SK-N-MC (cell line): ENCODE measurements around the gene RAB40AL.

ENCODE experiments used
- DNase-seq: peaks from one replicate; pipeline ENCODE4 v3.0.0-alpha.2; 2011; ENCODE audit warnings: low read depth, low spot score
- H3K27ac ChIP-seq: fragments of 200-600 bp; sonication (generic); 2 replicates; pipeline ENCODE4 v1.5.1; 2016; ENCODE audit warnings: mixed run types
- H3K36me3 ChIP-seq: fragments of 200-600 bp; sonication (generic); 2 replicates; pipeline ENCODE4 v1.6.1; 2017; ENCODE audit warnings: antibody characterized with exemption, low read length, mixed read lengths; ENCODE audit not compliant: insufficient read depth
- H3K4me3 ChIP-seq: fragments of 200-600 bp; sonication (generic); 2 replicates; pipeline ENCODE4 v1.5.1; 2016
- H3K9ac ChIP-seq: fragments of 200-600 bp; sonication (generic); 2 replicates; pipeline ENCODE4 v1.8.0; 2017; ENCODE audit warnings: mixed run types, mixed read lengths; ENCODE audit not compliant: insufficient read length
- H3K9me3 ChIP-seq: fragments of 200-600 bp; sonication (generic); 2 replicates; pipeline ENCODE4 v1.6.1; 2017; ENCODE audit warnings: low read depth, mild to moderate bottlenecking, antibody characterized with exemption, low read length, moderate library complexity, mixed read lengths
- EZH2 ChIP-seq: fragments of 200-600 bp; sonication (generic); IDR thresholded peaks from one replicate; pipeline ENCODE4 v1.6.1; 2017; ENCODE audit warnings: antibody characterized with exemption
- FOXP2 ChIP-seq: optimal IDR thresholded peaks from 2 replicates; pipeline ENCODE3; 2011; ENCODE audit warnings: mild to moderate bottlenecking, moderate library complexity; ENCODE audit not compliant: insufficient read depth; ENCODE audit errors: extremely low read length, control extremely low read depth
- POLR2AphosphoS5 ChIP-seq: IDR thresholded peaks from 2 replicates; pipeline ENCODE4 v1.6.1; 2012; ENCODE audit warnings: mild to moderate bottlenecking, low read depth, low read length, borderline replicate concordance

Gene RAB40AL

DNA sequence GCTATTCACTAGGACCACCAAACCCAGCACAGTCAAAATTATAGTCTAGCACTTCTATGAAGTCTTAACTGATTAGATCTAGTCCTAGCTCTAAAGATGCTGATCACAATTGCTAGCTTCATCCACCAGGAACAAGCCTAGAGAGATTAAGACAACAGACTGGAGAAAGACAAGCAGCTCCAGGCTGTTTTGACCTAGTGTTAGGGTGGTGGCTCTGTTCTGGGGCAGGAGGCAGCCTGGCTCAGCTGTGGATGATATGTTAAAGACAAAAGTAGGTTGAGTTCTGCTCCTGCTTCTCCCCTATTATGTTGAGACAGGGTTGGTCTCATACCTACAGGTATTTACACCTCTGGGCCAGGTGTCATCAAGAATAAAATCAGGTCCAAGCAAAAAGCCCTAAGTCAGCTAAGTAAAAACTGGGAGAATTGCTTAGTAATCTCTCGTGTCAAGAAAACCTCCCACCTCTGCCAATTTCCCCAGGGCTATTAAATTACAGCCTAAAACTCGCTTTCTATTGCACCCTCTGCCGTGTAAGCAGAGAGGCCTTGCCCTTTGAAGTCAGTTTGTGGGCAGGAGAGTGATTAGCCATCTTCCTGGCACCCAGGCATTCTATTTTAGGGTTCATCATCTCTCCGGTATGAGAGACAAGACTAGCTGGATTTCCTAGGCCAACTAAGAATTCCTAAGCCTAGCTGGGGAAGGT is 39.9 kb downstream of the RAB40AL start:
- DNase-seq: no peak
- Histone ChIP-seq H3K36me3 (no peaks in the 10 kb centered on the region), H3K4me3 (no peak overlapping the region), H3K27ac (no peak overlapping the region), H3K9ac (no peak overlapping the region), H3K9me3 (no peaks in the 10 kb centered on the region)
- TF ChIP-seq EZH2 (no peak), FOXP2 (no peak), POLR2AphosphoS5 (no peak)

DNA sequence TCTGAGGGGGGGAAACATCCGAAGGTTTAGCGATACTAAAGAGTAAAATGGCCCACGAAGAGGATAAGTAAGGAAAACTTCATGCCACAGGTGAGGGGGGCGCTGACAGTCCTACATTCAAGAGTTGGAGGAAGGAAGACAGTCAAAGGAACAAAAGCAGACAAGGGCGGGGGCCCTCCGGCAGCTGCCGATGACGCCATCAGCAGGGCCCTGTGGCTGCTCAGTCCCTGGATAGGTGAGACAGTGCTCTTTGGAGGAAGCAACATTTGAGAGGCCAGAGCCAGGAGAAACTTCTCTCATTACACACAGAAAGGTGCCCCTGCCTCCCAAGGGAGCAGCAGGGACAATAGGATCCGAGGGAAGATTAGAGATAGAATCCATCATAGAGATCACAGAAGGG is 41.5 kb downstream of the RAB40AL start:
- TF ChIP-seq POLR2AphosphoS5 (no peak), FOXP2 (no peak), EZH2 (no peak)
- Histone ChIP-seq H3K9ac (no peak overlapping the region), H3K36me3 (no peaks in the 10 kb centered on the region), H3K27ac (no peak overlapping the region), H3K4me3 (no peak overlapping the region), H3K9me3 (no peaks in the 10 kb centered on the region)
- DNase-seq: no peak

DNA sequence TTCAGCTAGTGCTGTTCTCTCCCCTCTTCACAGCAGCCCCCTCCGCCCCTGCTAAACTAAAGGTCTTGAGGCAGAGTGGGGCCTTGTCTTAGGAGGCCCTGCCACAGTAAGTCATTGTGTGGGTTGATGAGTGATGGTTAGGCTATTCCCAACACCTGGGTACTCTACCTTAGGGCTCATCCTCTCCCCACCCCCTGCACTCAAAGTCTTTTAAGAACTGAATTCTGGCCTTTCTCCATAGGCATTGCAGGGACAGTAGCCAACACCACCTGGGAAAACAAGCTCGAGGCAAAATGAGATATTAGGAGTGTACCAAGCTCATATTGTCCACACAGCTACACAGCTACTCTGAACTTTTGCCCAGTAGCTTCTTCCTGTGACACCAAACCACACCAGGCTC is 42.5 kb downstream of the RAB40AL start:
- Histone ChIP-seq H3K9ac (no peak overlapping the region), H3K36me3 (no peaks in the 10 kb centered on the region), H3K27ac (no peak overlapping the region), H3K4me3 (no peak overlapping the region), H3K9me3 (no peaks in the 10 kb centered on the region)
- no peak for TF ChIP-seq POLR2AphosphoS5
- no peak for TF ChIP-seq FOXP2
- TF ChIP-seq EZH2: no peak
- no peak for DNase-seq

DNA sequence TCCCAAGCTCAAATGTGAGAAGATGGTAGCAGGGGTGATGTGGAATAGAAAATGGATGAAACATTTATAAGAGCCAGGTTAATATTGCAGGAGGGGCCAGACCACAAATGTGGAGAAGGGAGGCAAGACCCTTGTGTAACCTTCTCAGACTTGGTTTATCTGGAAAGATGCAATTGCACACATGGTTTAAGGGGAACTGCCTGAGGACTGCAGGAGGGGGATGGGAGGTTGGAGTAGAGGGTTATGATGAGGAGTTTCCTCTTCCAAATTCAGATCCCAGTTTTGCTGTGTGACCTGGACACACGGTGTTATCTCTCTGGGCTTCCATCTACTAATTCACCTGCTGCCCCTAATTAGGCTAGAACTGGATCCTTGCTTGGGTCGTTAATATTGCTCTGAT is 46.1 kb downstream of the RAB40AL start:
- DNase-seq: no peak
- H3K27ac ChIP-seq: no peak overlapping the region
- H3K9ac ChIP-seq: no peak overlapping the region
- H3K9me3 ChIP-seq: no peaks in the 10 kb centered on the region
- no peak for TF ChIP-seq EZH2
- no peak for TF ChIP-seq FOXP2
- no peak for TF ChIP-seq POLR2AphosphoS5
- no peaks in the 10 kb centered on the region for H3K36me3 ChIP-seq
- H3K4me3 ChIP-seq: no peak overlapping the region

DNA sequence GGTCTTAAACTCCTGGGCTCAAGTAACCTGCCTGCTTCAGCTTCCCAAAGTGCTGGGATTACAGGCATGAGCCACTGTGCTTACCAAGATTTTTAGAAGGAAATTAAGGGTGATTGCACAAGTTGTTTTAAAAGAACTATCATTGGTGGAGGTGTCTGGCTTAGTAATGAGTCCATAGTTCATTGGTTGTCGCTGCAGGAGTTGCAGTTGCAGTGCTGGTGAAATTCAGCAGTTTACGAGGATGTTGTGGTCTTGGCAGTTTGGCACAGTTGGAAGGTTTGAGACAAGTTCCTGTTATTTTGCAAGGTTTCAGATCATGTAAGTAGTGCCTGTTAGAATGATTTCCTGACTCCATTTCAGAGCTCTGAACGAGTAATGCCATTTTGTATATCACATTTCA is 48.1 kb downstream of the RAB40AL start:
- Histone ChIP-seq H3K36me3 (no peaks in the 10 kb centered on the region), H3K9me3 (no peaks in the 10 kb centered on the region), H3K9ac (no peak overlapping the region), H3K27ac (no peak overlapping the region), H3K4me3 (no peak overlapping the region)
- DNase-seq: peak; percentile 22
- TF ChIP-seq EZH2 (no peak), POLR2AphosphoS5 (no peak), FOXP2 (no peak)
